ENCODE results near the gene PMM2.

The PMM2 gene

DNA sequence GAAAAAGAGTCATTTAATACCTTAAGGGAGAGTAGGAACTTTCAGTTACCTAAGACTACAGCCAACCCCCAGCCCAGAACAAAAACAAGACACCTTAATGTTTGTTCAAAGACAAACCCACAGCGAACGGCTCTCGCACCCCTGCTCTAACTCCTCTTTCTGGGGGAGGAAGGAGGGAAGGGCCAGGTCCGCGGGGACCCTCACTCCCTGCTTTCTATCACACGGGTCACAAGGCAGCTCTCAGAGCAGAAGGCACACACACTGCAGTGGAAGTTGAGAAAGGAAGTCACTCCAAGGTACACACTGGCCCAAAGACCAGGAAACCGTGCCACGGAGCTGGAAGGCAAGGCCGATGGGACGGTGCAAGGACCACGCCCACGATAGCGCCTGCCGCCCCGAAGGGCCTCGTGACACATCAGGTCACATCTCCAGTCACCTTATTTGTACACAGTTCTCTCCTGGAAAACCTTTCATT lies 94.5 kb downstream of the PMM2 start:
- peak; percentile 43 for DNase-seq

DNA sequence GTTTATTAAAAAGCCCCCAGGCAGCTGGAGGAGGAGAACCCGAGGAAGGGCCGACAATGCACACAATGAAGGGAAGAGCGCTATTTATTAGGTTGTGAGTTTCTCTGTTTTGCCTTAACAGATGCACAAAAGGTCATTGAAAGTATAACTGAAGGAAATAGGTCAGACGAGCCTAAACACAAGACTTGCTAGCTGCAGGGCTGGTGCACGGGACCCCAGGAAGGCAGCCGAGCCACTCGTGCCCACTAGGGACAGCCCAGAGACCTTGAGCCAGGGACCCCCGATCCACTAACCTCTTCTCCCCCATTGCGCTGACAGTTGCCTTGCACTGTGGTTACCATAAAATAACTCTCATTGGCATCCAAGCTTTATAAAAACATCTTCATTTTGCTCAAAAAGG lies 95.8 kb downstream of the PMM2 start:
- no peak for DNase-seq

- DNase-seq, result no peak
These were observed 96.5 kb downstream of the PMM2 start for GRCh38 chr16:8893976-8894690.

DNA sequence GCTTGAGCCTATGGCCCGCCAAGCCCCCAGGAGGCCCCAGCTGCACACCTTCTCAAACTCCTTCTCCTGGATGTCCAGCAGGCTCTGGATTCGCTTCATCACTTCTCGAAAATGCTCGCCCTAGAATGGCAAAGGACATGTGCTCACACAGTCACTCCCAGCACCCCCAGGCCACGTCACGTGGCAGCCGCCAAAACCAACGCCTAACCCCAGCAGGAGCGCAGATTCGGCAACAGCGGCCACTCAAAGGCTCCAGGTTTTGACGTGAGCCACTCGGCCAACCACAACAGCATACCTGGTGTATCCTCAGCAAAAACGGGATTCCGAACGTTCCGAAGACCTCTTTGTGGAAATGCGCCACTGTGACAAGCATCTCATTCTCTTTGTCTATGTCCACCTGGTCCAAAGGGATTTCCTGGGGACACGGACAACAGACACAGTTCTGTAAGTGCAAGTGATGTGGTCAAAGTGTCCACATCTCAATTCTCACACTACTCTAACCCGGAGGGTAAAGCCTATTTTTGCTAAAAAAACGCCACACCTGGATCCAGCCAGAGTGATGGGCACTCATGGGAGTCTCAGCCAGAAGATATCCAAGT lies 97.2 kb downstream of the PMM2 start:
- DNase-seq, result no peak

GRCh38 chr16:8898660-8899318 lies 101.2 kb downstream of the PMM2 start:
- DNase-seq, result no peak

Measured in stimulated activated naive CD4-positive, alpha-beta T cell treated with Interleukin-2 at 50 U/mL for 16 hours (primary cell).